ENCODE measurements around the gene RNF5.

- TF ChIP-seq CTCF (IDR thresholded peaks at IDR 0.05) (no peak), POLR2AphosphoS5 (IDR thresholded peaks at IDR 0.05; ENCODE audit: low read depth, low read length) (no peak), REST (IDR thresholded peaks at IDR 0.05; ENCODE audit: insufficient read depth in 1 of 2, low read depth in 2 of 2, low read length in 1 of 2) (no peak; a peak in 1 of 4 replicates), TCF7L2 (IDR thresholded peaks at IDR 0.05; ENCODE audit: low read depth, low read length) (no peak), SIN3A (IDR thresholded peaks at IDR 0.05; ENCODE audit: borderline replicate concordance, insufficient read depth, low read depth, low read length) (no peak)
Observed at GRCh38 chr6:32195652-32195901, 17.4 kb downstream of the RNF5 start.

Measured in Panc1 (cell line).